ENCODE results near the gene GAN.
"Not testable (repeated sequence)": the region's sequence is repeated elsewhere in the genome, so short reads cannot be mapped to it uniquely, and the experiment has no call there.

The GAN gene

GRCh38 chr16:81416749-81417148 is 102.0 kb downstream of the GAN start:
- DNase-seq (ENCODE audit: low read depth): no peak
- no peak for TF ChIP-seq CTCF (conservative IDR thresholded peaks at IDR 0.05; ENCODE audit: low read depth, low read length)
- H3K4me3 ChIP-seq (ENCODE audit: low read length): no peak overlapping the region

- DNase-seq (ENCODE audit: low read depth): no peak
- TF ChIP-seq CTCF (conservative IDR thresholded peaks at IDR 0.05; ENCODE audit: low read depth, low read length): no peak
- H3K4me3 ChIP-seq (ENCODE audit: low read length): no peak overlapping the region
These were observed 102.4 kb downstream of the GAN start for GRCh38 chr16:81417210-81417609.

GRCh38 chr16:81419806-81420205 is 105.0 kb downstream of the GAN start:
- TF ChIP-seq CTCF (conservative IDR thresholded peaks at IDR 0.05; ENCODE audit: low read depth, low read length): no peak
- DNase-seq (ENCODE audit: low read depth): no peak
- H3K4me3 ChIP-seq (ENCODE audit: low read length): no peak overlapping the region

GRCh38 chr16:81421126-81421525 is 106.4 kb downstream of the GAN start:
- no peak for TF ChIP-seq CTCF (conservative IDR thresholded peaks at IDR 0.05; ENCODE audit: low read depth, low read length)
- no peak for DNase-seq (ENCODE audit: low read depth)
- no peak overlapping the region for H3K4me3 ChIP-seq (ENCODE audit: low read length)

GRCh38 chr16:81421536-81421935 is 106.8 kb downstream of the GAN start:
- no peak overlapping the region for H3K4me3 ChIP-seq (ENCODE audit: low read length)
- no peak for TF ChIP-seq CTCF (conservative IDR thresholded peaks at IDR 0.05; ENCODE audit: low read depth, low read length)
- DNase-seq (ENCODE audit: low read depth): no peak

- DNase-seq (ENCODE audit: low read depth); H3K4me3 ChIP-seq (ENCODE audit: low read length): not testable (repeated sequence)
These were observed 107.4 kb downstream of the GAN start for GRCh38 chr16:81422153-81422552.

GRCh38 chr16:81424771-81425170 is 110.0 kb downstream of the GAN start:
- no peak for TF ChIP-seq CTCF (conservative IDR thresholded peaks at IDR 0.05; ENCODE audit: low read depth, low read length)
- no peak overlapping the region for H3K4me3 ChIP-seq (ENCODE audit: low read length)
- no peak for DNase-seq (ENCODE audit: low read depth)

- DNase-seq (ENCODE audit: low read depth): no peak
- TF ChIP-seq CTCF (conservative IDR thresholded peaks at IDR 0.05; ENCODE audit: low read depth, low read length): no peak
- no peak overlapping the region for H3K4me3 ChIP-seq (ENCODE audit: low read length)
These were observed 112.5 kb downstream of the GAN start for GRCh38 chr16:81427219-81427618.

Data from retinal pigment epithelial cell (primary cell).